K562 treated with DMSO at 1 percent for 48 hours (cell line): ENCODE data around the gene HSCB. TPM values are rescaled to one million over a fixed set of nuclear protein-coding genes. Genes with fewer than 3 reads are reported as not detected.

Experiments
- total RNA-seq: library from RNA; unstranded; fragments of 300-600 nt; gene quantifications from 2 replicates; pipeline ENCODE4 v1.2.3, GENCODE V29; 2022; ENCODE audit warnings: low replicate concordance; ENCODE audit errors: extremely low read depth

The HSCB gene
- not detected in 2 replicates for total RNA-seq

GRCh38 chr22:28741785-28742561, at the start of gene HSCB, which contains the start of gene CHEK2:
Gene HSCB, plus strand, starts transcription at chr22:28742039. Its CDS starts 57 bp downstream, at chr22:28742096.
Gene CHEK2, minus strand, starts transcription at chr22:28741820. Its CDS starts 7,099 bp downstream, at chr22:28734721.

GRCh38 chr22:28772633-28773460, 31.0 kb downstream of the HSCB start, which contains the start of gene CCDC117:
Gene CCDC117, plus strand, starts transcription at chr22:28772695. Its CDS starts 155 bp downstream, at chr22:28772850.

GRCh38 chr22:28800308-28801041, 58.6 kb downstream of the HSCB start, which contains the start of gene XBP1:
Gene XBP1, minus strand, starts transcription at chr22:28800569.

Other genes starting within 250 kb of the HSCB start
- not detected in 2 replicates for gene TTC28, start 62.2 kb upstream of the HSCB start, total RNA-seq
- gene CHEK2, start 219 bp upstream of the HSCB start, total RNA-seq, result not detected in 2 replicates
- gene CCDC117, start 30.7 kb downstream of the HSCB start, total RNA-seq, result not detected in 2 replicates
- not detected in 2 replicates for gene XBP1, start 58.5 kb downstream of the HSCB start, total RNA-seq
- gene ZNRF3, start 141.5 kb downstream of the HSCB start, total RNA-seq, result not detected in 2 replicates